Stimulated activated CD4-positive, alpha-beta T cell treated with anti-CD3 and anti-CD28 coated beads, TNF-alpha, amount 100 ng/mL, for 1 hour (primary cell): ENCODE measurements around the gene RBP5.

Source experiments
- DNase-seq, 3 donors: peaks; one replicate each; pipeline ENCODE4 v3.0.0-alpha.2; 2020; ENCODE audit warnings: low read depth in 3 of 3, low spot score in 1 of 3

Gene RBP5

GRCh38 chr12:7076493-7076892 lies 52.2 kb downstream of the RBP5 start:
- no peak for DNase-seq

DNA sequence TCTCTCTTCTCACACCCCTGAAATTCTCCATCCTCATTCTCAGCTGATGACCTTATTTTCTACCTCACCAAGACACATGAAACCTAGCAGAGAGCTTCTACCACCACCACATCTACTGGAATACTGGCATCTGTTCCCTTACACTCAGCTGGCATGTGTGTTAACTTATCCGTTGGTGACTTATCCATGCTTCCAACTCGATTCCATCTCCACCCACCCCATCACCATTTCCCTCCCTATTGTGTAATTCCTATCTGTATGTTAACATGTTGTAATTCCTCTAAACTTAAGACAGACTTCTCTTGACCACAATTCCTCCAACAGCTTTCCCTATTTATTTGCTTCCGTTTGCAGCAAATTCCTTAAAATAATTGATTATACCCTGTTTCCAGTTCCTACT lies 52.8 kb downstream of the RBP5 start:
- no peak for DNase-seq

DNA sequence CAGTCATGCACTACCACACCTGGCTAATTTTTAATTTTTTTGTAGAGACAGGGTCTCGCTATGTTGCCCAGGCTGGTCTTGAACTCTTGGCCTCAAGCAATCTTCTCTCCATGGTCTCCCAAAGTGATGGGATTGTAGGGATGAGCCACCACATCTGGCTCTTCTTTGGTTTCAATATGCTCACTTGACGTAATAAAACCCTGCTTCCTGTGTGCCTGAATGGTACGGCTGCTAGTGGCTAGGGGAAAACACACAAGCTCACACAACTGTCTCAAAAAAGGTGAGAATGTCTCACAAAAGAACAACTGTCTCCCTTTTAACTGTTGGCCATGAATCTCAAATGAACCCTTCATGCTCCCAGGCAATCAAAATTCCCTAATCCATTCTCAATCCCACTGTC lies 53.2 kb downstream of the RBP5 start:
- DNase-seq = no peak

GRCh38 chr12:7073946-7074345 lies 54.7 kb downstream of the RBP5 start:
- DNase-seq = no peak
